HG03520 (cell line): ENCODE results near the gene CFAP69.

Source experiments
- ATAC-seq: cut with Tn5 transposase; IDR thresholded peaks from one replicate; pipeline ENCODE4 v1.9.1; 2021; ENCODE audit warnings: mild to moderate bottlenecking, moderate library complexity; ENCODE audit not compliant: unreplicated experiment

CFAP69 gene, protein sequence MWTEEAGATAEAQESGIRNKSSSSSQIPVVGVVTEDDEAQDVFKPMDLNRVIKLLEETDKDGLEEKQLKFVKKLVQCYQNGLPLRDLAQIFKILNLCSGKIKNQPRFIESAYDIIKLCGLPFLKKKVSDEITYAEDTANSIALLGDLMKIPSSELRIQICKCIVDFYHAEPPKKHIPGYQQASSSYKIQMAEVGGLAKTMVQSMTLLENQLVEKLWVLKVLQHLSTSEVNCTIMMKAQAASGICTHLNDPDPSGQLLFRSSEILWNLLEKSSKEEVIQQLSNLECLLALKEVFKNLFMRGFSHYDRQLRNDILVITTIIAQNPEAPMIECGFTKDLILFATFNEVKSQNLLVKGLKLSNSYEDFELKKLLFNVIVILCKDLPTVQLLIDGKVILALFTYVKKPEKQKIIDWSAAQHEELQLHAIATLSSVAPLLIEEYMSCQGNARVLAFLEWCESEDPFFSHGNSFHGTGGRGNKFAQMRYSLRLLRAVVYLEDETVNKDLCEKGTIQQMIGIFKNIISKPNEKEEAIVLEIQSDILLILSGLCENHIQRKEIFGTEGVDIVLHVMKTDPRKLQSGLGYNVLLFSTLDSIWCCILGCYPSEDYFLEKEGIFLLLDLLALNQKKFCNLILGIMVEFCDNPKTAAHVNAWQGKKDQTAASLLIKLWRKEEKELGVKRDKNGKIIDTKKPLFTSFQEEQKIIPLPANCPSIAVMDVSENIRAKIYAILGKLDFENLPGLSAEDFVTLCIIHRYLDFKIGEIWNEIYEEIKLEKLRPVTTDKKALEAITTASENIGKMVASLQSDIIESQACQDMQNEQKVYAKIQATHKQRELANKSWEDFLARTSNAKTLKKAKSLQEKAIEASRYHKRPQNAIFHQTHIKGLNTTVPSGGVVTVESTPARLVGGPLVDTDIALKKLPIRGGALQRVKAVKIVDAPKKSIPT

GRCh38 chr7:90244909-90245851 is at the start of gene CFAP69:
TSS of gene CFAP69 (plus strand) at chr7:90245174. CDS start at chr7:90245425, 251 bp downstream.
- ATAC-seq, result peak; percentile 81

- no peak for ATAC-seq
These were observed 43.3 kb upstream of the CFAP69 start for GRCh38 chr7:90201500-90202195.

- ATAC-seq, result no peak
These were observed 37.0 kb upstream of the CFAP69 start for GRCh38 chr7:90207956-90208355.

GRCh38 chr7:90209776-90210175 is 35.2 kb upstream of the CFAP69 start:
- ATAC-seq, result no peak

- no peak for ATAC-seq
These were observed 34.5 kb upstream of the CFAP69 start for GRCh38 chr7:90210475-90210874.

- no peak for ATAC-seq
These were observed 34.0 kb upstream of the CFAP69 start for GRCh38 chr7:90210981-90211380.

DNA sequence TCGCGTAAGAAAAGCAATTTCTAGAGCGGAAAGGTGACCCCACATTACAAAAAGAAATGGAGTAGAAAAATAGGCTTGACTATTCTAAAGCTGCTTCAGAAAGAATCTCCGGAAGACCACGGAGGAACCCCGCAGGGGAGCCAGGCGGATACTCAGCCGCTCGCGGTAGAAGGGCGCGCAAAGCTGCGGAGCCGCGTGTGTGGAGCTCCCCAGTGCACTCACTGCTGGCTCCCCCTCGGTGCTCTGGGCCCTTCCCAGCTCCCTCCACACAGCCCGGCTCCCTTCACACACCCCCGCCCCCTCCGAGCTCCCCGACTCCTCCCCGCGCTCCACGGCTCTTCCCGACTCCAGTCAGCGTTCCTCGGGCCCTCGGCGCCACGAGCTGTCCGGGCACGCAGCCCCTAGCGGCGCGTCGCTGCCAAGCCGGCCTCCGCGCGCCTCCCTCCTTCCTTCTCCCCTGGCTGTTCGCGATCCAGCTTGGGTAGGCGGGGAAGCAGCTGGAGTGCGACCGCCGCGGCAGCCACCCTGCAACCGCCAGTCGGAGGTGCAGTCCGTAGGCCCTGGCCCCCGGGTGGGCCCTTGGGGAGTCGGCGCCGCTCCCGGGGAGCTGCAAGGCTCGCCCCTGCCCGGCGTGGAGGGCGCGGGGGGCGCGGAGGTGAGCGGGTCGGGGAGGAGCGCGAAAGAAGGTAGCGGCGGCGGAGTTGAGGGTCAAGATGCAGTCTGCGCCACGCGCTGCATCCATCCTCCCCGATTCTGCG is 33.4 kb upstream of the CFAP69 start, which contains the start of gene STEAP2:
Gene STEAP2, plus strand, starts transcription at position 350 of the 758 bp plus-strand sequence. CDS start 13,343 bp downstream, outside the sequence.
- peak; percentile 63 for ATAC-seq

DNA sequence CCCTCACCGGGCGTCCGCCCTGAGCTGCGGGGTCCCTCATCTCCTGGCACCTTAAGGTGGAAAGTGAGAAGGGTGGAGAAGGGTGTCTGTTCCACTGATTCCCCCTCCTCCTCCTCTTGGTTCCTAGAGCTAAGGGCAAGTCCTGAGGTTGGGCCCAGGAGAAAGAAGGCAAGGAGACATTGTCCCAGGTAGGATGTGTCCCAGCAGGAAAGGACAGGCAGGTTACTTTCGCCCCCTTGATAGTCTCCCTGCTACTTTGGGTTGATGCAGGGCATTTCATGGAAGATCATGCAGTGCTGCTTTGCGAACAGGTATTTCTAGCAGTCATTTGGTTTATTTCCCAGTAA is 32.9 kb upstream of the CFAP69 start:
- no peak for ATAC-seq

- ATAC-seq, result no peak
These were observed 31.5 kb upstream of the CFAP69 start for GRCh38 chr7:90213521-90213920.

- no peak for ATAC-seq
These were observed 28.8 kb upstream of the CFAP69 start for GRCh38 chr7:90216080-90216674.

- ATAC-seq, result no peak
These were observed 28.2 kb upstream of the CFAP69 start for GRCh38 chr7:90216771-90217170.

GRCh38 chr7:90222390-90222789 is 22.6 kb upstream of the CFAP69 start:
- ATAC-seq, result no peak

DNA sequence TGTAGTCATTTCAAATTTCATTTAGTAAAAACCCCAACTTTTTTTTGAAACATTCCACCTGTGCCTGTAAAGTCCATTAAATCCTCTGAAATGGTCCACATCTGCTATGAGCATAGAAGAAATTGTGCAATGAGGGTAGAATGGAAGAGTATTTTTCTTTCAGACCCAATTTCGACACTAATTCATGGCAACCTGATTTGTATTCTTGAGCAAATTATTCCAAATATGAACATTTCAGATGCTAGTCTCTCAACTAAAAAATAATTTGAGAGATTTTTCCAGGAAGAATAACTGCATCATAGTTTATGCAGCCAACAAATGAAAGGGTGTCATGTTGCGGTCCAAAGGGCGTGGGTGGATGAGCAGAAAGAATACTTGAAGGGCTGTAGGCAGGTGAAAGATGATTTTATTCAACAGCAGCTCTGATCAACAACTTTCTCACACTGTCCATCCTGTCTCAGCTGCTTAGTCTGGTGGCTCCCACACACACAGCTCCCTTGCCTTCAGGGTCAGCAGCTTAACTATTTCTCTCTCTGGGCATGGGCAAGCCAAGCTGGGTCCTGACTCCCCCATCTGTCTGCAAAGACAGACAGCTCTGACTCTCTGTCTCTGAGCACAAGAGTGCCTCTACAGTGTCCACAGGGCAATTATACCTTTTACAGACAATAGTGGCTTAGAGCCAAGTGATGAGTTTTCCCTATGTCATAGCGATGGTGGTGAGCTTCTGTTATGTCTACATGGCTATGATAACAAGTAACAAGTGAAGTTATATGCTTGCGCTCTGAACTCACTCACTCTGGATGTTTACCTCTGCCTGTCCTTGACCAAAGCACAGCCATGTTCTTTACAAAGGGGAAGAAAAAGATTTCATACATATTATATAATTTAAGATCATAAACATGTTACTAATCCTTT is 21.9 kb upstream of the CFAP69 start:
- no peak for ATAC-seq

DNA sequence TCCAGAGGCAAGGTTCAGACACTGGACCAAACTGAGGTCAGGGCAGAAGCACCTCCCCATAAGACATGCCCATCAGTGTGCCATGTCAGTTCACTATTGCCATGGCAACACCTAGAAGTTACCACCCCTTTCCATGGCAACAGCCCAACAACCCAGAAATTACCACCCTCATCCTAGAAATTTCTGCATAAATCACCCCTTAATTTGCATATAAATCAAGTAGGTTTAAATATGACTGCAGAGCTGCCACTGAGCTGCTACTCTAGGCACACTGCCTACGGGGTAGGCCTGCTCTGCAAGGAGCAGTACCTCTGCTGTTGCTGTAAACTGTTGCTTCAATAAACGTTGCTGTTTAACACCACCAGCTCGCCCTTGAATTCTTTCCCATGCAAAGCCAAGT is 20.8 kb upstream of the CFAP69 start:
- ATAC-seq, result no peak

DNA sequence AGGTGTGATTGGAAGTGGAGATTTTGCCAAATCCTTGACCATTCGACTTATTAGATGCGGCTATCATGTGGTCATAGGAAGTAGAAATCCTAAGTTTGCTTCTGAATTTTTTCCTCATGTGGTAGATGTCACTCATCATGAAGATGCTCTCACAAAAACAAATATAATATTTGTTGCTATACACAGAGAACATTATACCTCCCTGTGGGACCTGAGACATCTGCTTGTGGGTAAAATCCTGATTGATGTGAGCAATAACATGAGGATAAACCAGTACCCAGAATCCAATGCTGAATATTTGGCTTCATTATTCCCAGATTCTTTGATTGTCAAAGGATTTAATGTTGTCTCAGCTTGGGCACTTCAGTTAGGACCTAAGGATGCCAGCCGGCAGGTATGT is 19.8 kb upstream of the CFAP69 start:
- ATAC-seq, result no peak

DNA sequence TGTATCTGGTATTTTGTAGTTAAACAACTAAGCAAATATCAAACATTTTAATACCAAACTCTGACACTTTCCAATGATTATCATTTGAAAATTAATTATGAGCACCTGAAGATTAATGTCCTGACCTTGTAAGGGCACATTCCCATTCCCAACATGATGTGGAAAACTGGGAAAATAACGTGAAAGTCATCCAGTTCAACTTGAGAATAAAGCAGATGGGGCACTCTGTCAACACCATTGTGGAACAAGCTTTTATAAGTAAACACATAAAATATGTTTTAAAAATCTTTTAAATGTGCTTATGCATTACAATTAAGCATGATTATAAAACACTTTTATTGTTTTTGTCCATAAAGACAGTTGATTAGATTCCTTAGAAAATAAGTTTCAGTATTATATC is 19.4 kb upstream of the CFAP69 start:
- ATAC-seq, result no peak

DNA sequence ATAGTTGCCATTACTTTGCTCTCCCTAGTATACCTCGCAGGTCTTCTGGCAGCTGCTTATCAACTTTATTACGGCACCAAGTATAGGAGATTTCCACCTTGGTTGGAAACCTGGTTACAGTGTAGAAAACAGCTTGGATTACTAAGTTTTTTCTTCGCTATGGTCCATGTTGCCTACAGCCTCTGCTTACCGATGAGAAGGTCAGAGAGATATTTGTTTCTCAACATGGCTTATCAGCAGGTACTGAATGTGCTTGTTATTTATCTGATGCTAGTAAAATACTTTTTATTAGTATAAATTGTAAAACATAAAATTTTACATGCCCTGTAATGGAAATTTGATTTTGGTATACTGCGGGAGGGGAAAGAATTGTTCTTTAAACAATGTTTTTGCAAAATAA is 17.7 kb upstream of the CFAP69 start:
- no peak for ATAC-seq

DNA sequence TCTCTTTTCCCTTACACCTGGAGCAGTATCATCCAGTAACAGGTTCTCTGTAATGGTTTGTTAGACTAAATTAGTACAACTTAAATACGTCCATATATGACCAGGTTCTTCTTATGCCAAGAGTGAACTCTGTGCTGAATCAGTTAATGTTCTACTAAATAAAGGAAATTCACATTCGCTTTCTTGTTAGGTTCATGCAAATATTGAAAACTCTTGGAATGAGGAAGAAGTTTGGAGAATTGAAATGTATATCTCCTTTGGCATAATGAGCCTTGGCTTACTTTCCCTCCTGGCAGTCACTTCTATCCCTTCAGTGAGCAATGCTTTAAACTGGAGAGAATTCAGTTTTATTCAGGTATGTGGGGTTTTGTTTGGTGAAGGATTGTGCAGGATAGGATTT is 15.3 kb upstream of the CFAP69 start:
- no peak for ATAC-seq
